ENCODE data around the gene NECAP2. TPM values are rescaled to one million over a fixed set of nuclear protein-coding genes. Genes with fewer than 3 reads are reported as not detected.

Gene NECAP2, protein sequence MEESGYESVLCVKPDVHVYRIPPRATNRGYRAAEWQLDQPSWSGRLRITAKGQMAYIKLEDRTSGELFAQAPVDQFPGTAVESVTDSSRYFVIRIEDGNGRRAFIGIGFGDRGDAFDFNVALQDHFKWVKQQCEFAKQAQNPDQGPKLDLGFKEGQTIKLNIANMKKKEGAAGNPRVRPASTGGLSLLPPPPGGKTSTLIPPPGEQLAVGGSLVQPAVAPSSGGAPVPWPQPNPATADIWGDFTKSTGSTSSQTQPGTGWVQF
- 10 to 100 TPM; 76.4 to 82.0 TPM for total RNA-seq

DNA sequence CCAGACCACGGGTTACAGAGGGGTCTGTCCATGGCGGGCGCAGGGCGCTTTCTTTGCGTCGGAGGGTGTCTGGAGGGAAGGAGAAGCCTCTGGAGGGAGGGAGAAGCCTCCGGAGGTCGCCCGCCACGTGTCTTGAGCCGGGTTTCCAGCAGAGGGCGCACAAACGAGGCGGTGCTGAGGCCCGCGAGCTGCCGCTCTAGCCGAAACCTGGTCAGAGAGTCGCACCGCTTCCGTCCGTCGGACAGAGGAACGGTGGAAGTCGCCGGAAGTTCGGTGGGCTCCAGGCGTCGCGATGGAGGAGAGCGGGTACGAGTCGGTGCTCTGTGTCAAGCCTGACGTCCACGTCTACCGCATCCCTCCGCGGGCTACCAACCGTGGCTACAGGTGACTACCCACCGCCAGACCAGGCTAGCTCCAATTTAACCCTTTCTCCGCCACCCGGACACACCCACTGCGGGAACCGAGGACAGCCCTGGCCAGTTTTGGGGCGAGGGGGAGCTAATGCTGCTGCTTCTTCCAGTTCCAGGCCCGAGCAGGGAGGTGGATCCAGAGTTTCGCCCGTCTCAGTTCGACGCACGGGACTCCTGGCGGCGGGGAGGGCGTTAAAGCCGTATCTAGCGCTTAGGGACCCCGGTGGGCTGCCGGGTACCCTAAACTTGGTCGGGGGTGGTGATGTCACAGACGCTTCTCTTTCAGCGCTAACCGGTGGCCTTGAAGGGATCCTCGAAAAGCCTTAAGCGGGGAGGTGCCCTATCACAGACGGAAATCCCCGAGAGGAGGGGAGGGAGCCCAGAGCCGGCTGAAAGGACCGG lies at the start of gene NECAP2:
Gene NECAP2 (plus strand): TSS at position 255 of the 812 bp plus-strand sequence. CDS start 38 bp downstream, at position 293.
- Mint-ChIP-seq H3K4me3 (peak within 1 kb of the TSS; percentile 87), H3K4me1 (ENCODE audit: low read depth) (peaks cover 37% of the 10 kb centered on the region), H3K27ac (peak within 1 kb of the TSS; percentile 86), H3K27me3 (no peaks in the 10 kb centered on the region), H3K36me3 (peaks cover 19% of the 10 kb centered on the region), H3K9me3 (no peaks in the 10 kb centered on the region)
- peak; percentile 96 for DNase-seq
- ChIA-PET CTCF (interaction anchor here (0.7 to 2.3 kb wide), 20 partner anchors 9 to 362 kb away, joined by 3 to 17 read pairs (median 4); partner anchors contain the start of gene FBXO42), POLR2A (interaction anchor here (0.5 to 1.7 kb wide), 10 partner anchors 9 to 201 kb away, joined by 3 to 8 read pairs (median 4); partner anchors contain the start of genes FBXO42 and RNU1-1)
- intact Hi-C loops (cut with micrococcal nuclease): loop anchor here (1.0 to 5.0 kb wide), 5 partner anchors 20 to 823 kb away; partner anchors contain the start of genes DDI2, FBXO42 and SZRD1

DNA sequence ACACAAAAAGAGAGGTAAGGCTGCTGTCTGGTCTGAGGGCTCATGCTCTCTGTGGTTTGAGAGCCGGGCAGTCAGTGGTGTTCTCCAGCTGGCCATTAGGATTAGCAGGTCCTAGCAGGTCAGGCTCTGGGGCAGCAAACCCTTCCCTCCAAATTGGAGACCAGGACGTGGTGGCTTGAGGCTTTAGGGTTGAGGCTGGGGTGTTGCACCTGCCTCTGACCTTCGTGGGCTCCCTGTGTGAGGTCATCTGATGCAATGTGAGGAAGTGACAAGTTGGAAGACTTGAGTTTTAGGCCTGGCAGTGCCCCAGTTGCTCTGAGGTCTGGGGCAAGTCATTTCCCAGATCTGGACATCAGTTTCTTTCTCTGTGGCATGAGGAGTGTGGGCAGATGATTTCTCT lies 49.1 kb upstream of the NECAP2 start:
- ChIA-PET POLR2A (no interaction called here), CTCF (no interaction called here)
- Mint-ChIP-seq H3K27ac (peak overlapping the region; percentile 81), H3K4me1 (ENCODE audit: low read depth) (peaks cover 62% of the 10 kb centered on the region), H3K27me3 (no peaks in the 10 kb centered on the region), H3K9me3 (no peaks in the 10 kb centered on the region), H3K4me3 (no peak overlapping the region), H3K36me3 (peaks cover 30% of the 10 kb centered on the region)
- DNase-seq: peak; percentile 38
- intact Hi-C loops (cut with micrococcal nuclease): loop anchor here (1.0 kb wide), 1 partner anchor 19 kb away; no protein-coding TSS in a partner anchor

DNA sequence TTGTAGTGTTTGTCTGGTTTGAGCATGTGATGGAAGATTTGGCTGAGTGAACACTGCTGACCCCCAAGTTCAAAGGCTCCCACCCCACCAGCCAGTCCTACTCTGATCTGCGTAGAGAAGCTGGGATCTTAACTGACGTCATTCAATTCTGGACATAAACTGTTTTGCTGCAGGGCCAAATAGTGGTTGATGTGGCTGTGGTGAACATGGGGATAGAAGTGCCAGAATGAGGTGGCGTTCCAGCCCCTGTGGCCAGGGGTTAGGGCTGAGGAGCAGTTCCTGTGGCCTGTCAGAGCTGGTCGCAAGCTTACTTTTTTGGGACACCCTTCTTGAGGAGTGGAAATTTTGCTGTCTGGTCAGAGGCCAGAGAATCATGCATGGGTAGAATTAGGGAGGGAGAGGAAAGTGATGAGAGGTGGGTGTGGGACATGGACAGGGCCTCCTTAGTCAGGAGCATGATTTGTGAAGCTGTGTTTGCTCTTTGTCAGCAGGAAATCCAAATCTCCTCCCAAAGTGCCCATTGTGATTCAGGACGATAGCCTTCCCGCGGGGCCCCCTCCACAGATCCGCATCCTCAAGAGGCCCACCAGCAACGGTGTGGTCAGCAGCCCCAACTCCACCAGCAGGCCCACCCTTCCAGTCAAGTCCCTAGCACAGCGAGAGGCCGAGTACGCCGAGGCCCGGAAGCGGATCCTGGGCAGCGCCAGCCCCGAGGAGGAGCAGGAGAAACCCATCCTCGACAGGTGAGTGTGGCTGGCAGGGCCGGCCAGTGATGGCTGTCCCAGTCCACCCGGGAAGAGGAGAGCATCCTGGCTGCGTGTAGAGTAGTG lies 47.6 kb upstream of the NECAP2 start:
- H3K4me3 Mint-ChIP-seq: no peak overlapping the region
- CTCF ChIA-PET: interaction anchor here (0.8 kb wide), 1 partner anchor 12 kb away, joined by 3 read pairs; no protein-coding TSS in a partner anchor
- POLR2A ChIA-PET: no interaction called here

DNA sequence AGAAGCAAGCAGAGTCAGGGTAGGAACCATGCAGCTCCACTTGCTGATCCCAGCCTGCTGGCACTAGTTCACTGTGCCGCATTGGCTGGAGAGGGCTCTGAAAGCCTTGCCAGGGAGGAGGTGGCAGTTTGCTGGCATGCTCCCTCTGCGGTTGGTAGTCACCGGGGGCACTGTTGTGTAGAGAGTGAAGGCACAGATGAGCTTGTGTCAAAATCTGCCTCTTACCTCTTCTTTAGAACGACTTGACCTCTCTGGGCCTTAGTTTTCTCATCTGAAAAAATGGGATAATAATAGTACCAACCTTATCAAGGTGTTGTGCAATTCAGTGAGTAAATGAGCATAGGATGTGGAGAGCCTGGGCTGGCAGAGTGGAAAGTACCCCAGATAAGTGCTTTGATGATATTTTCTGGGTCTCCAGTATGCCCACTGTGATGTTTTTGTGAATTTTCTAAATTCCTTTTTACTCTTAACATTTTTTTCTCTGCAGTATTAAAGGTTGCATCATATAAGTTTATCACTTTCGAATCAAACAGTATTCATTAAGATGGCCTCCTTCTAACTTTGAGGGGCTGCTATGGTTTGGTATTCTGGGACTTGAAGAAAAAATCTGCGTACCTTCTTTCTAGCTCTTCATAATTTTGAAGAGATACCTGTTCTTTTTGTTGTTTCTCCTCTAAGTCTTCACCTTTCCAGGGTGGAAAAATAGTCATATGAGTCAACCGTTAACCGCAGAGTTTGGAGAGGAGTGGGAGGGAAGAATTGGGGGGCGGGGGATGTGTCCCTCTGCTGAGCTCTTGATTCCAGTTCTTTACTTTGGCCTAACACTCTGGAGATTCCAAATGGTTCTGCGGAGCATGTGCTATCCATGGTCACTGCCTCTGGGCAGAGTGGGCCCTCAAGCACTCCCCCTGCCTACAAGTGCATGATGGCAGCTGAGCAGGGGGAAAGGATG lies 46.7 kb upstream of the NECAP2 start:
- peaks cover 59% of the 10 kb centered on the region for H3K4me1 Mint-ChIP-seq (ENCODE audit: low read depth)
- no peaks in the 10 kb centered on the region for H3K27me3 Mint-ChIP-seq
- peaks cover 34% of the 10 kb centered on the region for H3K36me3 Mint-ChIP-seq
- no peaks in the 10 kb centered on the region for H3K9me3 Mint-ChIP-seq
- peak overlapping the region; percentile 21 for H3K27ac Mint-ChIP-seq
- intact Hi-C loops (cut with micrococcal nuclease): no loop called here
- no peak overlapping the region for H3K4me3 Mint-ChIP-seq
- POLR2A ChIA-PET: interaction anchor here (1.3 kb wide), 1 partner anchor 15 kb away, joined by 3 read pairs; no protein-coding TSS in a partner anchor
- CTCF ChIA-PET: interaction anchor here (0.5 to 0.8 kb wide), 2 partner anchors 28 to 46 kb away, joined by 3 to 4 read pairs; no protein-coding TSS in a partner anchor
- DNase-seq: no peak

More for the DNA sequence above, 47.6 kb upstream of the NECAP2 start:
- no peaks in the 10 kb centered on the region for H3K27me3 Mint-ChIP-seq
- H3K4me1 Mint-ChIP-seq (ENCODE audit: low read depth): peaks cover 61% of the 10 kb centered on the region
- H3K27ac Mint-ChIP-seq: peak overlapping the region; percentile 81
- no peak for DNase-seq
- H3K36me3 Mint-ChIP-seq: peaks cover 34% of the 10 kb centered on the region
- intact Hi-C loops (cut with micrococcal nuclease): no loop called here
- H3K9me3 Mint-ChIP-seq: no peaks in the 10 kb centered on the region

DNA sequence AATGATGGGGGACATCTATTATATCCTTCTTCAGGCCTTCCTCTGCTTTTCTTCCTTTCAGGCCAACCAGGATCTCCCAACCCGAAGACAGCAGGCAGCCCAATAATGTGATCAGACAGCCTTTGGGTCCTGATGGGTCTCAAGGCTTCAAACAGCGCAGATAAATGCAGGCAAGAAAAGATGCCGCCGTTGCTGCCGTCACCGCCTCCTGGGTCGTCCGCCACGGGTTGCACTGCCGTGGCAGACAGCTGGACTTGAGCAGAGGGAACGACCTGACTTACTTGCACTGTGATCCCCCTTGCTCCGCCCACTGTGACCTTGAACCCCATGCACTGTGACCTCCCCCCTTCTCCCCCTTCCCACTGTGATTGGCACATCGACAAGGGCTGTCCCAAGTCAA lies 45.5 kb upstream of the NECAP2 start:
- ChIA-PET CTCF (no interaction called here), POLR2A (interaction anchor here (1.3 kb wide), 1 partner anchor 17 kb away, joined by 3 read pairs; no protein-coding TSS in a partner anchor)
- H3K27me3 Mint-ChIP-seq: no peaks in the 10 kb centered on the region
- peaks cover 37% of the 10 kb centered on the region for H3K36me3 Mint-ChIP-seq
- no peak overlapping the region for H3K27ac Mint-ChIP-seq
- no peaks in the 10 kb centered on the region for H3K9me3 Mint-ChIP-seq
- intact Hi-C loops (cut with micrococcal nuclease): no loop called here
- peaks cover 54% of the 10 kb centered on the region for H3K4me1 Mint-ChIP-seq (ENCODE audit: low read depth)
- H3K4me3 Mint-ChIP-seq: no peak overlapping the region
- no peak for DNase-seq

DNA sequence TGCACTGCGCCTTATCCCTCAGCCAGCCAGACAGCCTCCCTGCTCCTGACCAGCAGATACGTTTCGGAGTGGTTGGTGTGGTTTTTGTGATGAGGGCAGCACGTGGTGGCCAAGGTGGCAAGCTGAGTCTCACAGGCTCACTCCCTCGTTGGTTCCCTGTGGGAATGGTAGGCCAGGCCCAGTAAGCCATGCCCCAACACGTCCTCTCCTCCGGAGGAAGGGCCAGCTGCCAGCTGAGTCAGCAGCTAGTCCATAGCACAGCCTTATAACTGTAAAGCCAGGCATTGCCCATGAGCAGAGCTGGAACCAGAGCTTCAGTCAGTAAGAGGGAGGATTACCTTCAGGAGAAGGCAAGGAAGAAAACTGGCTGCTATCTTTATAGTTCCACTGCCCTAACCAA lies 43.9 kb upstream of the NECAP2 start:
- POLR2A ChIA-PET: no interaction called here
- intact Hi-C loops (cut with micrococcal nuclease): no loop called here
- Mint-ChIP-seq H3K27me3 (no peaks in the 10 kb centered on the region), H3K9me3 (no peaks in the 10 kb centered on the region), H3K4me3 (no peak overlapping the region), H3K4me1 (ENCODE audit: low read depth) (peaks cover 38% of the 10 kb centered on the region), H3K36me3 (peaks cover 37% of the 10 kb centered on the region), H3K27ac (peak overlapping the region; percentile 74)
- no peak for DNase-seq
- CTCF ChIA-PET: no interaction called here

DNA sequence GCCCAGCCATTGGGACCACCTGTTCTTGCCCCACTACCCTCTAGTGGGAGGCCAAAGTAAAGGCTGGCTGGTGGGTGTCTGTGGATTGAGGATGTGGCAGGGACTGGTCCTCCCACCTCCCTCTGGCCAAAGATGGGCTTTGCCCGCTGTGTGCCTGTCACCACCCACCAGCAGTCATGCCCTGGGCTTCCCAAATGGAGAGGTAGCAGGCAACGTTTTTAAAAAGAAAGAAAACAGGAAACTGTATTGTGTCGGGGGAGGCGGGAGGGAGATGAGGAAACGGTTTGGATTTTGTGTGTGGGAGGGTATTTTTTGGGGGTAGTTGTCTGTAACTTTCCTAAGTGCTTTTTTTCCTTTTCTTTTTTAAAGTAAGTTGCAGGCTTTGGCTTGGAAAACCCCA lies 43.4 kb upstream of the NECAP2 start:
- intact Hi-C loops (cut with micrococcal nuclease): no loop called here
- POLR2A ChIA-PET: no interaction called here
- Mint-ChIP-seq H3K4me1 (ENCODE audit: low read depth) (peaks cover 33% of the 10 kb centered on the region), H3K9me3 (no peaks in the 10 kb centered on the region), H3K27me3 (no peaks in the 10 kb centered on the region), H3K36me3 (peaks cover 36% of the 10 kb centered on the region), H3K27ac (peak overlapping the region; percentile 74), H3K4me3 (no peak overlapping the region)
- DNase-seq: no peak
- CTCF ChIA-PET: no interaction called here

DNA sequence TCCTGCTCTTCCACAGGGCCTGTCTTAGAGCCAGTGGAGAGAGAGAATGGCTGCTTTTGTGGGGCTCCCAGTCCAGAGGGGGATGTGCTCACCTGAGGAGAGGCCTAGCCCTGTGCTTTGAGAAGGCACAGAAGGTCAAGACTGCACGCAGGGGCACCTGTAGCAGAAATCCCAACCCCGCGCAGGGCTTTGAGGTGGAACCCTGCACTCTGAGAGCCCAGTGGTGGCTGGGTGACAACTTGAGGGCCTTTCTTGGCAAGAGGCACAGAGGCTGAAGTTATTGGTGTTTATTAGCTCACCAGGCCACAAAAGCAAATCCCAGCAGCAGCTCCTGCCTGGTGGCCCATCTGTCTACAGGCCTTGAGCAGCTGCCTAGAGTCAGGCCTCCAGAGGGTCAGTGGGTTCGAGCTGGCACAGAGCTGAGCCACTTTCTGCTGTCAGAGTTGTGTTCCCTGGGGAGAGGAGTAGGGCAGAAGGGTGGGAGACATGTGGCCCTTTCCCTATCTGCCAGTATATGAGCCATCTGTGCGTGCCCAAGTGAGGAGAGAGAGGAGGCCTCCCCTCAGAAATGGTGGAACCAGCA lies 42.1 kb upstream of the NECAP2 start:
- H3K27ac Mint-ChIP-seq: peak overlapping the region; percentile 65
- CTCF ChIA-PET: no interaction called here
- DNase-seq: no peak
- no peak overlapping the region for H3K4me3 Mint-ChIP-seq
- no peaks in the 10 kb centered on the region for H3K9me3 Mint-ChIP-seq
- intact Hi-C loops (cut with micrococcal nuclease): no loop called here
- peaks cover 27% of the 10 kb centered on the region for H3K36me3 Mint-ChIP-seq
- peaks cover 20% of the 10 kb centered on the region for H3K4me1 Mint-ChIP-seq (ENCODE audit: low read depth)
- no peaks in the 10 kb centered on the region for H3K27me3 Mint-ChIP-seq
- POLR2A ChIA-PET: interaction anchor here (1.0 kb wide), 1 partner anchor 31 kb away, joined by 3 read pairs; no protein-coding TSS in a partner anchor

DNA sequence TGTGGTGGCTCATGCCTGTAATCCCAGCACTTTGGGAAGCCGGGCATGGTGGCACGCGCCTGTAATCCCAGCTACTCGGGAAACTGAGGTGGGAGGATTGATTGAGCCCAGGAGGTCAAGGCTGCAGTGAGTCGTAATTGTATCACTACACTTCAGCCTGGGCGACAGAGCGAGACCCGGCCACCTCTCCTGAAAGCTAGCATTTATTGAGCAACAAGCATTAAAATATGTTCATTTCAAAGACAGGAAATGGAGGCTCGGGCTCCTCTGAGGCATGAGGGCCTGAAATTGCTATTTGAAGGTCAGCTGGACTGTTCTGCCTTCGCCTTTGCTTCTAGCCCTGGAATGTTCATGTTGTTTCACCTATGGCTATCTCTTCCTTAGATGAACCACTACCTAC lies 37.8 kb upstream of the NECAP2 start:
- Mint-ChIP-seq H3K4me3 (no peak overlapping the region), H3K27me3 (no peaks in the 10 kb centered on the region), H3K36me3 (peaks cover 3% of the 10 kb centered on the region), H3K4me1 (ENCODE audit: low read depth) (peaks cover under 1% of the 10 kb centered on the region), H3K27ac (no peak overlapping the region), H3K9me3 (no peaks in the 10 kb centered on the region)
- CTCF ChIA-PET: no interaction called here
- intact Hi-C loops (cut with micrococcal nuclease): no loop called here
- DNase-seq: no peak
- POLR2A ChIA-PET: interaction anchor here (0.8 kb wide), 1 partner anchor 35 kb away, joined by 3 read pairs; no protein-coding TSS in a partner anchor

DNA sequence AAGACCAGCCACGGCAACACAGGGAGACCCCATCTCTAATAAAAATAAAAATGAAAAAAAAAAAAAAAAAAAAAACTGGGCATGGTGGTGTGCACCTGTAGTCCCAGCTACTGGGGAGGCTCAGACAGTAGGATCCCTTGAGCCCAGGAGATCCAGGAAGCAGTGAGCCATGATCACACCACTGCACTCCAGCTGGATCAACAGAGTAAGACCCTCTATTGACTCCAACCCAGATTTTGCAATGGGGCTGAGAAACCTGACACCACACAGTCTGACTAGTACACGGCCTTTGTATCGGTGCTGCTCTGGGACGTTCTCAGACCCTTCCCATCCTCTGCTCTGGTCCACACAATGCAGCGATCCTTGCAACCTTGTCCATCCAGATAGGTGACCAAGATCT lies 35.1 kb upstream of the NECAP2 start:
- no peak for DNase-seq
- intact Hi-C loops (cut with micrococcal nuclease): no loop called here
- no peaks in the 10 kb centered on the region for H3K9me3 Mint-ChIP-seq
- H3K27ac Mint-ChIP-seq: no peak overlapping the region
- no peaks in the 10 kb centered on the region for H3K36me3 Mint-ChIP-seq
- H3K27me3 Mint-ChIP-seq: no peaks in the 10 kb centered on the region
- POLR2A ChIA-PET: no interaction called here
- no peaks in the 10 kb centered on the region for H3K4me1 Mint-ChIP-seq (ENCODE audit: low read depth)
- CTCF ChIA-PET: no interaction called here
- no peak overlapping the region for H3K4me3 Mint-ChIP-seq

DNA sequence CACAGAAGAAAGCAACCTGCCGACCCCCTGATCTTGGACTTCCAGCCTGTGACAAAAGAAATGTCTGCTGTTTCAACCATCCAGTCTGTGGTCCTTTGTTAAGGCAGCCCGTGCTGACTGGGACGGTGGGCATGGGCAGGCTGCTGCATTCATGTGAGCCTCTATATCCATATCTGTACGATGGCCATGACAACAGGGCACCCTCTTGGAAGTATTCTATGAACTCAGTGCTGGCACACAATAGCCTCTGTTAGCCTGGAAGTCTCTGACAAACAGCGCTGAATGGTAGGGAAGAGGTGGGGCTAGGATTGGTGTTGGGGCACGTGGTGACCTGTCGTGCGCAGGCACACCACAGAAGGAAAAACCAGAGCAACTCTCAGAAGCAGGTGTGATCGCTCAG lies 33.7 kb upstream of the NECAP2 start:
- no peak overlapping the region for H3K4me3 Mint-ChIP-seq
- POLR2A ChIA-PET: no interaction called here
- CTCF ChIA-PET: no interaction called here
- H3K9me3 Mint-ChIP-seq: no peaks in the 10 kb centered on the region
- H3K27ac Mint-ChIP-seq: no peak overlapping the region
- intact Hi-C loops (cut with micrococcal nuclease): no loop called here
- no peaks in the 10 kb centered on the region for H3K27me3 Mint-ChIP-seq
- no peaks in the 10 kb centered on the region for H3K4me1 Mint-ChIP-seq (ENCODE audit: low read depth)
- no peak for DNase-seq
- H3K36me3 Mint-ChIP-seq: no peaks in the 10 kb centered on the region

Data from activated CD4-positive, alpha-beta memory T cell treated with anti-CD3 and anti-CD28 coated beads for 36 hours (primary cell).